Activated CD4-positive, alpha-beta T cell treated with anti-CD3 and anti-CD28 coated beads, Interleukin-2, amount 10 ng/mL, durations not matched to agents 7 days and 5 days (primary cell): Measurements from ENCODE around the gene NKPD1. TPM values are rescaled to one million over a fixed set of nuclear protein-coding genes. Genes with fewer than 3 reads are reported as not detected.
A peak's percentile ranks its signal among the peaks of the same experiment; 100 is the strongest.

Experiments used
- CTCF ChIA-PET: fragments of 350-600 bp; sonication (Branson Sonifier 250); formaldehyde crosslinking; loops from one replicate; lab custom pipeline; 2021; ENCODE audit warnings: antibody characterized with exemption; lab: Charles Lee
- POLR2A ChIA-PET: fragments of 350-600 bp; sonication (Branson Sonifier 250); formaldehyde crosslinking; loops from one replicate; lab custom pipeline; 2021; ENCODE audit warnings: antibody characterized with exemption; lab: Charles Lee
- DNase-seq: peaks from one replicate; pipeline ENCODE4 v3.0.0-alpha.2; 2020
- H3K27ac Mint-ChIP-seq: one replicate; pipeline ENCODE4 v1.8.0; 2021; ENCODE audit warnings: mild to moderate bottlenecking, moderate library complexity, mixed read lengths
- H3K27me3 Mint-ChIP-seq: one replicate; pipeline ENCODE4 v1.8.0; 2021; ENCODE audit warnings: mixed read lengths
- H3K36me3 Mint-ChIP-seq: one replicate; pipeline ENCODE4 v1.8.0; 2021; ENCODE audit warnings: low read depth, mixed read lengths
- H3K4me1 Mint-ChIP-seq: one replicate; pipeline ENCODE4 v1.8.0; 2021; ENCODE audit warnings: mixed read lengths
- H3K4me3 Mint-ChIP-seq: one replicate; pipeline ENCODE4 v1.8.0; 2021; ENCODE audit warnings: mild to moderate bottlenecking, moderate library complexity, mixed read lengths
- H3K9me3 Mint-ChIP-seq: one replicate; pipeline ENCODE4 v1.8.0; 2021; ENCODE audit warnings: mixed read lengths
- total RNA-seq, 2 experiments: library from RNA; stranded (reverse); gene quantifications; one replicate each; pipeline ENCODE4 v1.2.3, GENCODE V29; 2021

Gene NKPD1
- total RNA-seq, 2 experiments from 2014 or later, result 0.17 TPM; not detected in 1

- ChIA-PET CTCF (interaction anchor here (0.6 to 3.7 kb wide), 4 partner anchors 8 to 87 kb away, joined by 3 to 11 read pairs (median 4); partner anchors contain the start of genes BLOC1S3 and TRAPPC6A), POLR2A (interaction anchor here (0.5 kb wide), 1 partner anchor 132 kb away, joined by 3 read pairs; the partner anchor contains the start of gene CLASRP)
- H3K27me3 Mint-ChIP-seq, result no peaks in the 10 kb centered on the region
- no peaks in the 10 kb centered on the region for H3K9me3 Mint-ChIP-seq
- peaks cover 54% of the 10 kb centered on the region for H3K4me1 Mint-ChIP-seq
- no peak for DNase-seq
- peaks cover 2% of the 10 kb centered on the region for H3K36me3 Mint-ChIP-seq
- peak overlapping the region; percentile 95 for H3K27ac Mint-ChIP-seq
- H3K4me3 Mint-ChIP-seq, result peak overlapping the region; percentile 71
These were observed 9.6 kb upstream of the NKPD1 start for GRCh38 chr19:45170146-45171106.

DNA sequence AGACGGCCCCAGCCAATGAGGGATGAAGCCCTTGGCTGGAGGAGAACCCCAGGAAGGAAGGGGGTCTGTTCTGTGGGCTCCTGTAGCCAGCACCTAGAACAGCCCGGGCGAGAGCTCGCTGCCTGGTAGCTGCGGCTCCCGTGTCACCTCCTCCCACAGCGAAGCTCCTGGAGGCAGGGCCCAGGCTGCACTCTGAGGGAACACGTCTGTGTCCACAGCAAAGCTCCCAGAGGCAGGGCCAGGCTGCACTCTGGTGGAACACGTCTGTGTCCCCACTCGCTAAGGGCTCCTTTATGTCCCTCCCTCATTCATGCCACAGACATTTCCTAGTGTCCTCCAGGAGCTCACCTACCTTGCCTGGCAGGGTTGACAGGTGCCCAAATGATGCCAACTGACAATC lies 8.8 kb upstream of the NKPD1 start:
- H3K27me3 Mint-ChIP-seq, result no peaks in the 10 kb centered on the region
- H3K36me3 Mint-ChIP-seq, result no peaks in the 10 kb centered on the region
- ChIA-PET CTCF (interaction anchor here (0.6 to 3.7 kb wide), 2 partner anchors 9 to 86 kb away, joined by 3 to 11 read pairs; partner anchors contain the start of genes BLOC1S3 and TRAPPC6A), POLR2A (no interaction called here)
- H3K9me3 Mint-ChIP-seq, result no peaks in the 10 kb centered on the region
- peak overlapping the region; percentile 60 for H3K27ac Mint-ChIP-seq
- DNase-seq, result no peak
- no peak overlapping the region for H3K4me3 Mint-ChIP-seq
- H3K4me1 Mint-ChIP-seq, result peaks cover 55% of the 10 kb centered on the region

DNA sequence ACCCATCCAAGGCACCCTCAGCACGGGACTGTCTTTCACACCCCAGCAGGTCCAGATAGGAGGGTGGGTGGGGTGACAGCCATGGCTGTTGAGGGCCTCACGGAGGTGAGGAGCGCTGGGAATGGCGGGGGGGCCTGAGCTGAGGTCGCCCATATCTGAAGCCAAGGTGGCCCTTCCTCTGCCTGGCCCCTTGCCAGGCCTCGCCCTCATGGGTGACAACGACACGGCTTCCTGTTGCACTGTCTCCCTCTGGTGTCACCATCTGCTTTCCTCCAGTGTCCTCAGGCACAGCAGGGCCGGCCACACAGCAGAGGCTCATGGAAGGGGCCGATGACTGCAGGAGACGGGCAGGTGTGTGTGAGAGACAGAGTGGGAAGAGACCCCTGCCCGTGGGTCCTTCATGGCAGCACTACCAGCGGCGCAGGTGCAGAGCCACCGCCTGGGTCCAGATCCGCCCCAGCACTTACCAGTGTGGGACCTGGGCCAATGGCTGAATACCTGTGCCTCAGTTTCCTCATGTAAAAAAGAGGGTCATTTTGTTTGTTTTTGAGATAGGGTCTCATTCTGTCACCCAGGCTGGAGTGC lies 8.1 kb upstream of the NKPD1 start:
- H3K36me3 Mint-ChIP-seq, result no peaks in the 10 kb centered on the region
- H3K9me3 Mint-ChIP-seq, result no peaks in the 10 kb centered on the region
- H3K4me3 Mint-ChIP-seq, result no peak overlapping the region
- ChIA-PET POLR2A (no interaction called here), CTCF (interaction anchor here (3.7 kb wide), 1 partner anchor 10 kb away, joined by 11 read pairs; the partner anchor contains the start of genes BLOC1S3 and TRAPPC6A)
- no peak for DNase-seq
- peak overlapping the region; percentile 46 for H3K27ac Mint-ChIP-seq
- H3K27me3 Mint-ChIP-seq, result no peaks in the 10 kb centered on the region
- peaks cover 57% of the 10 kb centered on the region for H3K4me1 Mint-ChIP-seq

DNA sequence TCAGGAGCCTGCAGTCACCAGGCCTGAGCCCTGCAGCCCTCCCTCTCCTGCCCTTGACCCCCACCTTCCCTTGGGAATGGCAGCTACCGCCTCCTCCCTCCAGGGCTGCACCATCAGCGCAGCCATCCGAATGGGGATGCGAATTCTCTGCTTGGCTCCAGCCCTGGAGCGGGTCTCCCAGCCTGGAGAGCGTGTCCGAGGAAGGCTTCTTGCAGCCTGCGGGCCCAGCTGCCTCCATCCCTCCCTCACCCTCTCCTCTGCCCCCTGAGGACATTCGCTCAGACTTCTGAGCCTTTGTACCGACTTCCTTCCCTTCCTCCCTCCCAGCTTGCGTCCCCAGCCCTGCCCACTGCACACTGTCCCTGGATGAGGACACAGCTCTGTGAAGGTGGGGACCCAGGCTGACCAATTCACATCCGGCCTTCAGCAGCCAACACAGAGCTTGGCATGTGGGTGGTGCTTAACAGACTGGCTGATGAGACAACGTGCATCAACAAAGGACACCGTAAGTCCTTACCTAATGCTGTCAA lies 6.0 kb upstream of the NKPD1 start:
- no peaks in the 10 kb centered on the region for H3K9me3 Mint-ChIP-seq
- peaks cover 45% of the 10 kb centered on the region for H3K4me1 Mint-ChIP-seq
- no peaks in the 10 kb centered on the region for H3K36me3 Mint-ChIP-seq
- ChIA-PET POLR2A (no interaction called here), CTCF (interaction anchor here (0.7 to 3.7 kb wide), 3 partner anchors 12 to 14 kb away, joined by 3 to 11 read pairs (median 5); partner anchors contain the start of genes BLOC1S3 and TRAPPC6A)
- no peak for DNase-seq
- H3K27ac Mint-ChIP-seq, result peak overlapping the region; percentile 63
- no peak overlapping the region for H3K4me3 Mint-ChIP-seq
- H3K27me3 Mint-ChIP-seq, result no peaks in the 10 kb centered on the region

GRCh38 chr19:45164577-45165335 lies 4.0 kb upstream of the NKPD1 start:
- ChIA-PET CTCF (interaction anchor here (1.1 to 1.8 kb wide), 3 partner anchors 12 to 15 kb away, joined by 3 to 6 read pairs (median 3); partner anchors contain the start of genes BLOC1S3 and TRAPPC6A), POLR2A (no interaction called here)
- H3K36me3 Mint-ChIP-seq, result no peaks in the 10 kb centered on the region
- peak overlapping the region; percentile 60 for H3K27ac Mint-ChIP-seq
- no peaks in the 10 kb centered on the region for H3K9me3 Mint-ChIP-seq
- no peaks in the 10 kb centered on the region for H3K27me3 Mint-ChIP-seq
- peaks cover 28% of the 10 kb centered on the region for H3K4me1 Mint-ChIP-seq
- peak; percentile 46 for DNase-seq
- H3K4me3 Mint-ChIP-seq, result no peak overlapping the region

GRCh38 chr19:45163751-45164460 lies 3.1 kb upstream of the NKPD1 start:
- no peak for DNase-seq
- H3K27me3 Mint-ChIP-seq, result no peaks in the 10 kb centered on the region
- no peaks in the 10 kb centered on the region for H3K36me3 Mint-ChIP-seq
- ChIA-PET CTCF (interaction anchor here (1.1 to 1.8 kb wide), 4 partner anchors 11 to 47 kb away, joined by 3 to 6 read pairs (median 3); partner anchors contain the start of genes BLOC1S3 and TRAPPC6A), POLR2A (no interaction called here)
- H3K9me3 Mint-ChIP-seq, result no peaks in the 10 kb centered on the region
- H3K27ac Mint-ChIP-seq, result peak overlapping the region; percentile 60
- no peak overlapping the region for H3K4me3 Mint-ChIP-seq
- peaks cover 23% of the 10 kb centered on the region for H3K4me1 Mint-ChIP-seq

DNA sequence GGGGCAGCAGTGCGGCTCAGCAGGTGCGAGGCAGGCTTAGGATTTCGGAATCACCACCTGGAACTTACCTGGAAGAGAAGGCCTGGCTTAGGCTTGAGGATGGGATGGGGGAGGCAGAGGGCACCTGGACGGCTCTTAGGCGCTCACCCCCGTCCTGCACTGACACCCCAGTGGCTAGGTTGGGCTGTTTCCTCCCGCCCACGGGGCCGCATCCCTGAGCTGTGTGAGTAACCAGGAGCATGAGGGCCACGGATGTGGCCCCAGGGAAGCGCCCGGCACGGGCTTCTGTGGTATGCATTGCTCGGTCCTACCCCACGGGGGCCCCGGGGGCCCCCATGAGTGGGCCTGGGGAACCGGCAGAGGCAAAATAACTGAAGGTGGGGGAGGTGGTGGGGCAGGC lies 2.4 kb upstream of the NKPD1 start:
- DNase-seq, result no peak
- POLR2A ChIA-PET, result no interaction called here
- no peak overlapping the region for H3K27ac Mint-ChIP-seq

DNA sequence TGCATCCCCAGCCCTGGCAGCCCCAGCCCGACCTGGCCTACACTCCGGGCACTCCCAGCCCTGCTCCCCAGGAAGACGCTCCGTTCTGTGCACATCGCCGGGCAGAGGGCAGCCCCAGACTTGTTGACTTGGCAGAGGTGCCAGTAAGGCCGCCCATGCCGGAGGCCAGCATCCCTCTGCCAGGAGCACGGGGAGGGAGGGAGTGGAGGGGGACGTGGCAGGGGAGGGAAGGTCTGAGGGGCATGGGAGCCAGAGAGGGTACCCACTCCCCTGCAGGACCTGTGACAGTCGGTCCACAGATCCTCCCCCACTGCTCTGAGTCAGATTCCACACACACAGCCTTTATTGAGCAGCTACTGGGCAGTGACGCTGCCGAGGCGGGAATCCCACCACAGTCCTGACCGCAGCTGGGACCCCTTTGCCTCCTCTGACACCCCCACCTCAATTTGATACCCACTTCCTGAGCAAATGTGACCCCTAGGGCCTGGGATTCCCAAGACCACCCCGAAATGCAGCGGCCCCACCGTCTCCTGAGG lies 1.9 kb upstream of the NKPD1 start:
- H3K36me3 Mint-ChIP-seq, result no peaks in the 10 kb centered on the region
- H3K4me1 Mint-ChIP-seq, result peaks cover 21% of the 10 kb centered on the region
- ChIA-PET CTCF (interaction anchor here (1.1 kb wide), 1 partner anchor 48 kb away, joined by 3 read pairs; no protein-coding TSS in a partner anchor), POLR2A (no interaction called here)
- no peak overlapping the region for H3K27ac Mint-ChIP-seq
- DNase-seq, result no peak
- H3K27me3 Mint-ChIP-seq, result peaks cover 7% of the 10 kb centered on the region
- no peak overlapping the region for H3K4me3 Mint-ChIP-seq
- no peaks in the 10 kb centered on the region for H3K9me3 Mint-ChIP-seq

More for the DNA sequence above, 2.4 kb upstream of the NKPD1 start:
- H3K27me3 Mint-ChIP-seq, result peaks cover 4% of the 10 kb centered on the region
- no peaks in the 10 kb centered on the region for H3K36me3 Mint-ChIP-seq
- peaks cover 21% of the 10 kb centered on the region for H3K4me1 Mint-ChIP-seq
- CTCF ChIA-PET, result interaction anchor here (1.1 kb wide), 1 partner anchor 48 kb away, joined by 3 read pairs; no protein-coding TSS in a partner anchor
- H3K4me3 Mint-ChIP-seq, result no peak overlapping the region
- no peaks in the 10 kb centered on the region for H3K9me3 Mint-ChIP-seq

DNA sequence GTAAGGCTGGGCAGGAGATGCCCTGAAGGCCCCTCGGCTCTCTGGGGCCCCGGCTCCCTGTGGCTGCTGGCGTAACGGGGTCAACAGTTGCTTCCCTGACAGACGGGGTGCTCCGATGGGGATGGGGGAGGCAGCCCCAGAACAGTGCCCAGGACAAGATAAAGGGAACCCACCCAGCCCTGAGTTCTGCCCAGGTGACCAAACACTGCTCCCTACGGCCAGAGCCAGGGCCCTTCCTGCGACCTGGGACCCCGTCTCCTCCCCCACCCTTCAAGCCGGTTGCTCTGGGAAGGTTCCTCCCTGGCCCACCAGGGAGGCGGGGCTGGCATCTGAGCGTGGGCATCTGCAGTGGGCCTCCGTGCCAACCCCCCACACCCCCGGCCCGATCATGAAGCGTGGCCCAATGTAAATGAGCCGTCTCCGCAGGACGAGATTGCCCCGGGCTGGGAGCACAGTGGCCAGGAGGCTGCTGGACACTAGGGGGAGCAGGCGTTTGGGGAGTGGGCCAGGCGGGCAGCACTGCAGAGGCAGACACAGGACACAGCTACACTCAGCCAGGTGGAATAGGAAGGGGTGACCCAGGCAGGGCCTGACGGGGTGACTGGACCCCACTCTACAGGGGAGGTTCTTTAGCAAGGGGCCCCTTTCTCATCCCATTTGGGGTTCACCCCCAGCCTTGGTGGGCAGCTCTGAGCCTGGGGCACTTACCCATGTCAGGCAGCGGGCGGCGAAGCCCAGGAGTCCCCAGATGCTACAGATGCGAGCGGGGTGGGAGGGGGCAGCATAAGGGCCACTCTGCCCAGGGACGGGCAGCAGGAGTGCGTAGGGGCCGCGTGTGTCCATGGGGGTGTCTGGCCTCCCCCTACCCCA lies 1.2 kb upstream of the NKPD1 start:
- Mint-ChIP-seq H3K27me3 (peaks cover 11% of the 10 kb centered on the region), H3K27ac (no peak overlapping the region), H3K4me1 (peaks cover 18% of the 10 kb centered on the region), H3K9me3 (no peaks in the 10 kb centered on the region), H3K4me3 (no peak overlapping the region), H3K36me3 (no peaks in the 10 kb centered on the region)
- DNase-seq, result no peak
- ChIA-PET POLR2A (no interaction called here), CTCF (no interaction called here)

GRCh38 chr19:45159971-45160324 lies 834 bp downstream of the NKPD1 start:
- Mint-ChIP-seq H3K27me3 (peaks cover 14% of the 10 kb centered on the region), H3K9me3 (no peaks in the 10 kb centered on the region), H3K4me1 (peaks cover 12% of the 10 kb centered on the region), H3K27ac (no peak overlapping the region), H3K4me3 (no peak overlapping the region), H3K36me3 (no peaks in the 10 kb centered on the region)
- DNase-seq, result no peak
- ChIA-PET POLR2A (no interaction called here), CTCF (interaction anchor here (1.1 to 1.4 kb wide), 2 partner anchors 11 to 34 kb away, joined by 3 to 4 read pairs; no protein-coding TSS in a partner anchor)
